COR-L47 (cell line): ENCODE results near the gene KIF1A.
A peak's percentile ranks its signal among the peaks of the same experiment; 100 is the strongest.

ENCODE experiments used
- DNase-seq: peaks from one replicate; lab custom pipeline; 2025; lab: John Stamatoyannopoulos, UW

Gene KIF1A

GRCh38 chr2:240819126-240819857 is 727 bp downstream of the KIF1A start:
- DNase-seq, result peak; percentile 36

DNA sequence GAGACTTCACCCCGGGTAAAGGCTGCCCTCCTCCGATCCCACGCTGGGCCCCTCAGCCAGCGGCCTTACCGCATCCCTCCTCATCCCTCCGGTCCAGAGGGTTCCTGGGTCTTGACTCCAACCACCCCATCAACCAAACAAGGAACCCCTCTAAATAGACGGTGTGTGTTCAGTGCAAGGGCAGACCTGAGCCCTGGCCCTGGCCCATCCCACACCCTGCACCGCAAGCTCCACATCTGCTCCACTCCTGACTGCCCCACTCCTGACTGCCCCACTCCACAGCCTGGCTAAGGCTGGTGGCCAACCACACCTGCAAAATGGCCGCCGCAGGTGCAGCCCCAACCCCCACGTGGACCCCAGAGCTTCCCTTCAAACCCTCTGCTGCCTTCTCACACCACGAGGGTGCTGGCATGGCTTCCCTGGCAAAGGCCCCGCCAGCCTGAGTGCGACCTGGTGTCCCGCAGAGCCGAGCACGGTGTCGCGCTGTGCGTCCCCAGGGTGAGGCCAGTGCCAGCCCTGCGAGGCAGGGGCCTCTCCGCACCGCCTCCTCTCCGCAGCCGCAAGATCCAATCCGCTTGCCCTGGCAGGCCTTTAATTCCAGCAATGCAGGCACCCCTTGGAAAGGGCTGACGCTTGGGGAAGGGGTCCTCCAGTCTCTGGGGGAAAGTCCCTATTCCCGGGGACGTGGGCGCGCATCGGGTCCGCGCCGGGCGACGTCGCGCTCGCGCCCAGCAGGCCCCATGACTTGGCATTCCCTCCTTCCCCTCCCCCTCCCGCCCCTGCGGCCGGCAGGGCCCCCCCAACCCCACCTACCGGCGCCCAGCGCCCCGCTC is 1.5 kb downstream of the KIF1A start:
- peak; percentile 15 for DNase-seq

DNA sequence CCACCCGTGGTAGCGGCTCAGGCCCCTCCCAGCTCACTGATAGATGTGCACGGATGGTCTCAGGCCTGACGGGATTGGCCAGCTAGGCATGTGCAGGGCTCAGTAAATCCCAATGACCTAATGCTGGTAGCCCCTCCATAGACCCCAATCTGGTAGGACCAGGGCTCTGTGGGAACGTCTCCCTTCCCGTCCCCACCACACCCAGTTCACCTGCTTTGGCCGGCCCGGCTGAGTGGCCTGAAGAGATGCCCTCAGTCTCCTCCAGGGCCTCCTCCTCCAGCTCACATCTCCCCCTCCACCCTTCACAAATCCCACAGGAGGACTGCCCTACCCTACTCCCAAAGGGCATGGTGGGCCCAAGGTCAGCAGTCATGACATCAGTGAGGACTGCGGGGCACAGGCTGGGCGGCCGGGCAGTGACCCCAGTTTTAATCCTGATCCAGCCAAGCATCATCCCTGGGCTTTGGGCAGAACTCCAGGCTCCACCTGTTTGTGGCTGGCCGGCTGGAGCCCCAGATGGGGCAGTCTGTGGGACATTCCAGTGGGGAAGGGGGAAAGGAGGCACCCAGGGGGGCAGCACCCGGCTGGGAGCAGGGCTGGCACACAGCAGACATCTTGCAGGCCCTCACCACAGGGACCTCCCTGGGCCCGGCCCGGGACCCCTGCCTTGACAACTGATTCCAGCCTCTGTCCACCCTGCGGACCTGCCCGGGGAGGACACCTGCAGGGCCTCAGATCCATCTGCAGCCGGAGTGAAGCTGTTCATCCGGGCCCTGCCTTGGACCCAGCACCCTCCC is 2.3 kb downstream of the KIF1A start:
- no peak for DNase-seq

GRCh38 chr2:240816584-240817495 is 3.2 kb downstream of the KIF1A start:
- no peak for DNase-seq

DNA sequence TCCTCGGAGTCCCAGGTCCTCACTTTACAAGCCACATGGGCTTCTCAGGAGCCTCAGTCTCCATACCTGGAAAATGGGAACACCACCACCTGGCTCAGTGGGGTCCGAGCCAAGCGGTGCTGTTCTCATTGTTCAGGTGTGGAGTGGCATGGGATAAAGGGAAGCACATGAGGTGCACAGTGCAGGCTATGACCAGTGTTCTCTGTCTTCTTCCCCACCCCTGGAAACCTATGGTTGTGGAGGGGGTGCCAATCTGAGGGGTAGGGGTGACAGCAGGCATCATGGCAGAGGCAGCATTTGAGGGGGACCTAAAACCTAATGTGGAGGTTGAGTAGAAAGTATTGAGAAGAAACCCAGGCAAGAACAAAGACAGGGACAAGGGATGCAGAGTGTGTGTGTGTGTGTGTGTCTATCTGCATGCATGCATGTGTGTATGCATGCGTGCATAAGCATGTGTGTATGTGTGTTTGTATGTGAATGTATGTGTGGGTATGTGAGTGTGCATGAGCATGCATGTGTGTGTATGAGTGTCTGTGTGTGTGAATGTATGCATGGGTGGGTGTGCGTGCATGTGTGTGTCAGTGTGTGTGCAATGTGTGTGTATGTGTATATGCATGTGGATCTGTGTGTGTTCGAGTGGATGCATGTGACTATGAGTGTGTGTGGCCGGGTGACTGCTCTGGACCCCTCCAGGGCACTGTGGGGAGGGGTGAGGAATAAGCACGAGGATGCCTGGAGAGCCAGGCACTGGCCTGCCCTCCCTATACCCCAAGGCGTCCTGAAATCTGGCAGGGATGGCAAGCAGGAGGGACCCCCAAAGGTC is 4.0 kb downstream of the KIF1A start:
- no peak for DNase-seq

GRCh38 chr2:240814946-240815760 is 4.9 kb downstream of the KIF1A start:
- no peak for DNase-seq

DNA sequence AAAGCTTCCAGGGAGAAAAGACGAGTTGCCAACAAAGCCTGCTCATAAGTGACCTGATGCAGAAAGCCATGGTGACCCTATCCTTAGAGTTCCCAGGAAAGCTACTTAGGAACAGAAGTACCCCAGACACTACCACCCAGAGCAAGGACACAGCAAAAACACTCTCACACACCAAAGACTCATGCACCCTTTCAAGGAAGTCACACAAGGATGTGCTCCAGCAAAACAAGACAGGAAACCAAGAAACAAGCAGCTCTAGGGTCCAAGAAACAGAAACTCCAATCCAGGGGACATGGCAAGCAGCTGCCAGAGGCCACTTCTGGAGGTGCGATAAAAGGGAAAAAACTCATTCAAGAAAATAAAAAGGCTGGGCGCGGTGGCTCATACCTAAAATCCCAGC is 5.7 kb downstream of the KIF1A start:
- DNase-seq, result no peak

DNA sequence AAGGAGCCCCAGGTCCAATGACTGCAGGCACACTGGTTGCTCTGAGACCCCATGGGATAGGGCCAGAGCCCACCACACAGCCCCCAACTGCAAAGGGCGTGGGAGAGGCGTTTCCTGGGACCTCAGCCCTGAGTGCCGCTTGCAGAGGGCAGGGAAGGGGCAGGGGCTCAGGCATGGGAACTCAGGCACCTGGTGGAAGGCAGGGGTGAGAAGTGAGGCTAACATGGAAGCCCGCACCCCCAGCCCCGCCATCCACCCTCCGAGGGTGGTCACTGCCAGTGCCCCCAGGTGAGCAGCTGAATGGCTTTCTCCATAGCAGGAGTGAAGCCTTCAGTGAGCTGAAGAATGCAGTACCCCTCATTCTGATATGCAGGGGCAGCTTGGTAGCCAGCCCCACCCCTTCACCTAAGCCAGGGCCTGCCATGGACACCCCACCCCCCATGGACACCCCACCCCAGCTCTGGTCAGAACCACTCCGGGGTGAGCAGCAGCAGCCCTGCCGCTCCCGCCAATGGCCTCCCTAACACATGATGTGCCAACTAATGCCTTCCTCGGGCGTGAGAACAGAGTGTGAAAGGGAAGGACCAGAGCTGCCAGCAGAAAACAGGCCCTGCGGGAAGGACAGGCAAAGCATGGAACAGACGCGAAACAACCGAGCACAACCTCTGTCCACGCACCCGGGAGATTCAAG is 6.6 kb downstream of the KIF1A start:
- DNase-seq, result no peak

- DNase-seq, result no peak
Observed at GRCh38 chr2:240812721-240813120, 7.3 kb downstream of the KIF1A start.

GRCh38 chr2:240812301-240812680 is 7.7 kb downstream of the KIF1A start:
- no peak for DNase-seq

- DNase-seq, result no peak
Observed at GRCh38 chr2:240811346-240812300, 8.4 kb downstream of the KIF1A start.

DNA sequence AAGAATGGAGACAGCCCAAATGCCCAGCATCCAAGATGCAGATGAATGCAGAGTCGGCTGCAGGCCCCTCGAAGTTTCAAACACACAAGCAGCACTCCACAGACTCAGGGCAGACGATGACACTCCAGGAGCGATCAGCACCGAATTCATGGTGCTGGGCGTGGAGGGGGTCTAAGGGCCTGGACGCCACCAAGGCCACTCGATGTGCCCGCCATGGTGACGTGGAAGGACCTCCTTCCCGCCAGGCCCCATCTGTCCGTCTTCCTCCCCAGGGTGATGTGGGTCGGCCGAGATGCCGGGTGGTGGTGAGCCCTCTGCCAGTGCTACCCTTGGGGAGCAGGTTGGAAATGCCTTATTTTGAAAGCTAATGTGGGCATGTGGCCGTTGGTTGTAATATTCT is 9.4 kb downstream of the KIF1A start:
- no peak for DNase-seq

- DNase-seq, result no peak
Observed at GRCh38 chr2:240810199-240810598, 9.8 kb downstream of the KIF1A start.

GRCh38 chr2:240809276-240809675 is 10.7 kb downstream of the KIF1A start:
- no peak for DNase-seq

DNA sequence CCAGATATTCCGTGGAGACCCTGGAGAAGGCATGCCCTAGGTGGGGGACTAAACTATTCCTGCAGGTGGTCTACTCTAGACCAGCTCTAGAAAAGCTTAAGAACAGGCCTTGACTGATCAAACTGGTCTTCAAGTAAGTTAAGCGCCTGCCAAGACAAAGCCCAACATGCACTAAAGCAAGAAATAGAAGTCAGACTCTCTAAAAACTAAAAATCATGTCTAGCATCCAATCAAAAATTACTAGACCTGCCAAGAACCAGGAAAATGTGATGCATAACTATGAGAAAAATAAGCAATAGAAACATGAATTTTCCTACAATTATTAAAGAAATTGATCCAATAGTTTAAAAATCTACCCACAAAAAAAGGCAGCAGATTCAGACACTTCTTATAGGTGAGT is 13.6 kb downstream of the KIF1A start:
- DNase-seq, result no peak

DNA sequence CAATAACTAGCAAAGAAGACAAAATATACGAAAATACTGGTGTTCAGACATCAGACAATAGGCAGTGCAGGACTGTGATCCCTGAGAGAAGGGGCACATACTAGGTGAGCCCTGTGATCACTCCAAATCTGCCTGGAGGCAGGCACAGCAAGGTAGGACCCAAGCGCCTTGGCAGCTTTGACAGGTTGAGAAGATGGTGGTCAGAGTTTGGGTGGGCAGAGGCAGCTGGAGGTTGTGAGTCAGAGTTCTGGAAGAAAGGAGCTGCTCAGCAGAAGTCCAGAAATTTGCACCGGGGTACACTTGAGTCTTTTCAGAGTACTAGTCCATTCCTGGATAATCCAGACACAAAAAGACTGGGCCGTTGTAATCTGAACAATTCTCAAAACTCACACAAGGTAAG is 14.0 kb downstream of the KIF1A start:
- no peak for DNase-seq

DNA sequence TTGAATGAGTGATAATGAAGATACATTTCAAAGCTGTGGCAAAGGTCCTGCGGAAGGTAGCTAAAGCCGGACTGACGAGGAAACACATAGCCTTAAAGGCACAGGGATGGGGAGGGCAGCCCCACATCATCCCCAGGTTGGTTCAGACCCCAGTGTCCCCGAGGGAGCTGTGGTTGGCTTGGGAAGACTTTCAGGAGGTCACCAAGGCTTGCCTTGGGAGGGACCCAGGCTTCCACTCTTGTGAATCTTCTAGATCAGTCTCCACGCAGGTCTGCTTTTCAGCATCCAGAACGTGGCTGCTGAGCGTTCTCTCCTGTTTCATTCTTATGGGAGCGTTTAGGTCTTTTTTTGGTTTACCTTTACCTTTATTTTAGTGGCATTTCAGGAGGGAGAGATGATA is 16.8 kb downstream of the KIF1A start:
- no peak for DNase-seq
